Urothelium cell line (cell line): ENCODE data around the gene ATXN7L1.
"Not testable (repeated sequence)": the region's sequence is repeated elsewhere in the genome, so short reads cannot be mapped to it uniquely, and the experiment has no call there.

ENCODE experiments used
- DNase-seq: peaks from one replicate; pipeline ENCODE4 v3.0.0; 2011; ENCODE audit warnings: low spot score, mixed read lengths
- FAIRE-seq: peaks from 2 replicates; lab custom pipeline; 2011; peaks lifted over from hg19 to GRCh38; lab: Jason Lieb, UNC

ATXN7L1 gene

GRCh38 chr7:105711726-105712402, 164.5 kb downstream of the ATXN7L1 start:
- DNase-seq (no peak), FAIRE-seq (no peak)

DNA sequence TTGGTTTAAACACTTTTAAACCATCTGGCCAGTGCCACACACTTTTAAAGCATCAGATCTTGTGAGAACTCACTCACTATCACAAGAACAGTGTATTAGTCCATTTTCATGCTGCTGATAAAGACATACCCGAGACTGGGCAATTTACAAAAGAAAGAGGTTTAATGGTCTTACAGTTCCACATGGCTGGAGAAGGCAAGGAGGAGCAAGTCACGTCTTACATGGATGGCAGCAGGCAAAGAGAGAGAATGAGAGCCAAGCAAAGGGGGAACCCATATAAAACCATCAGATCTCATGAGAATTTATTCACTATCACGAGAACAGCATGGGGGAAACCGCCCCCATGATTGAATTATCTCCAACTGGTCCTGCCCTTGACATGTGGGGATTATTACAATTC, 165.7 kb downstream of the ATXN7L1 start:
- not testable (repeated sequence) for FAIRE-seq, DNase-seq

DNA sequence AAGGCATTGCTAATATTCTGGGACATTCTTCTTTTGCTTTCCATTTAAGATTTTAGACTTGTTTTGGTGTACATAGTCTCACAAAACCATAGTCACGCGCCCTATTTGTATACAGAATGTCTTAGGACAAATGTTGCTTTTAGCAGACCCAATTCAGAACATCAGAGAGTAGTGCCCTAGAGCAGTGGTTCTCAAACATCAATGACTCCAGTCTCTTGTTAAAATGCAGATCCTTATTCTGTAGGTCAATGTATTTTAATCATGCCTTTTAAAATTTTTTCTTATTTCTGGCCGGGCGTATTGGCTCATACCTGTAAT, 167.7 kb downstream of the ATXN7L1 start:
- FAIRE-seq, result no peak

DNA sequence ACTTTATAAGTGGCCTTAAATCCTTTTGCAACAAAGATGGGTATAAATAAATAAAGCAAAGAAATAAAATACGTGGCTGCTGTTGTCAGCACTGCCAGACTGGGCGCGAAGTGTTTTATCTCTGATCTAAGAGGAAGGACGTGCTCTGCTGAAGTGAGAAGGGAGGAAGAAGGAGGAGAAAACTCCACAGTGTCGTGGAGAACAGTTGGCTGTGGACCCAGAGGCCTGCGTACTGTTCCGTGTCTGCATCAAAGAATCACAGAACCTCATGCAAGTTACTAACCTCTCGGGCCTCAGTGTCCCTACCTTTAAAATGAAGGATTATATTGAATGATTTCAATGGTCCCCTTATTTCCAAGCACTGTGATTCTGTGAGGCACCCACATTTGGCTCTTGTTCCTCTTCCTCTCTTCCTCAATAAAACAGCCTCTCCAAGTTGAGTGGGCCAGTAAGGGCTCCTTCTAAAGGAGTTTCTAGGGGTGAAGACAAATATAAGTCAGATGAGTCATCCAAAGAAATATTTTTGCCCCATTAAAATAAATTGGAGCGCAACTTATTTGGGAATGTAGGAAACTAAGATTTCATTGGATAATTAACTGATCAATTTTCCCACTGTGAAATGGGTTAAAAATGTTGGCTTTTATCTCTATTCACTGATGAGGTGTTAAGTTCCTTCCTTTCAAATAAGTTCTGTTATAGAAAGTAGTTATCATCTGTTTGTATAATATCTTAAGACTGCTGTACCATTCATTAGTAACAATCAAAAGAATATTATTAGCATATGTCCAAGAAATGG, 168.2 kb downstream of the ATXN7L1 start:
- FAIRE-seq, result no peak
- no peak for DNase-seq

More for the DNA sequence above, 167.7 kb downstream of the ATXN7L1 start:
- no peak for DNase-seq

DNA sequence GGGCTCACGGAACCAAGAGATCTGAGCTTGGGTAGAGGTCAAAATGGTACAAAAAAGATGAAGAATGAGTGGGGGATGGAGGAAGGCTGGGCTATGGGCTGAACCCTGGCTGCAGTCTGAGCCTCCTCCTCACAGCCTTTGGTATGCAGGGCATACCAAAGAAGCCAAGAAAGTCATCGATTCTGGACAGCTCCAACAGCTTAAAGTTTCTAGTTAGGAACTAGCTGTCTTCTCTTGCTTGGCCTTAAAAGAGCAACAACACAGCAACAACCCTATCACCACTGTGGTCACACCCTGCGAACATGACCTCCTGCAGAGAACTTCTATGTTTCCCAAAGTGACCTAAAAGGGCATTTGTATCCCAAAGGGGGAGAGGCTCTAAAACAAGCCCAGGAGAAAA, 169.0 kb downstream of the ATXN7L1 start:
- no peak for DNase-seq
- FAIRE-seq, result no peak

DNA sequence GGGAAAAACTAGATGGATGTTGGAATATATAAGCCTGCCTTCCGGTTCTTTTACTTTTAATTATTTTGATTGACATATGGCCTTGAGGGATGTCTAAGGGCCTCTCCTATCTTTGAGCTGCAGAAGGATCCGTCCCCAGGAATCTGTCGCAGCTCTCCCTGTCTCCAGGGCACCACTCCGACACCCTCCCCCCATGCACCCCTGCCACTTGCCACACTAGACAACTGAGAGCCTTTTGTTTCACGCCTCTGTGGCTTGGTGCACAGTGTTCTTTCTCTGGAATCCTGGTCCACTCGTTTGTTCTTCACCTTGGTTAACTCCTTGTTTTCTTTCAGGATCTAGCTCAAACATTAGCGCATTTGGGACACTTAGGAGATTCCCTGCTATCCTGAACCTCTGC, 171.0 kb downstream of the ATXN7L1 start:
- DNase-seq (no peak), FAIRE-seq (no peak)

DNA sequence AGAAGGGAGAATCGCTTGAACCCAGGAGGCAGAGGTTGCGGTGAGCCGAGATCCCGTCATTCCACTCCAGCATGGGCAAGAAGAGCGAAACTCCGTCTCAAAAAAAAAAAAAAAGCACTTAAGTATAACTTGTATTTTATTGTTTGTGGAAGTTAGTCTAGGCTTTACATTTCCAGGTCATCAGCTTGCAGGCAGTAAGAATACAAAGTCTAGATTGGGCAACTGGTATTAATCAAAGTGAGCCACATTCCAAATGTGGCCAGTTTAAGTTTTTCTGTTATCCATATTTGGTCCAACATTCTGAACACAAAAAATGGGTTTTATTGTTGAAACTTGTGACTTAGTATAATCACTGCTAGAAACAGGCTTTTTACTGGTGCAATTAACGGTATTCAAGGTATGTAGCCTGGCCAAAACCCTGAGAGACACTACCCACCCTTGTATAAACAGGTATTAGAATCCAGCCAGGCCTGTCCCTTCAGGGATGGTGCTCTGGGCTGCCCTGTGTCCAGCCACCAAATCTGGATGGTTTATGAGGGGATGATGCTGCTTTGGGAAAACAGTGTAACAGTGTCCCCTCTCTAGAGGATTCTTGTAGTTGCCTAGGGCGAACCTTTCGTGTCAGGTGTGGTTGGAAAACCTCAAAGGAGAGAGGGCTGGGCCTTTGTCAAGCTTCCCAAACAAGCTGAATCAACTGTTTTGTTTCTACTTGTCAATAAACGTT, 173.0 kb downstream of the ATXN7L1 start:
- FAIRE-seq, result no peak
- DNase-seq, result no peak

GRCh38 chr7:105699568-105700236, 176.7 kb downstream of the ATXN7L1 start:
- FAIRE-seq, result no peak

DNA sequence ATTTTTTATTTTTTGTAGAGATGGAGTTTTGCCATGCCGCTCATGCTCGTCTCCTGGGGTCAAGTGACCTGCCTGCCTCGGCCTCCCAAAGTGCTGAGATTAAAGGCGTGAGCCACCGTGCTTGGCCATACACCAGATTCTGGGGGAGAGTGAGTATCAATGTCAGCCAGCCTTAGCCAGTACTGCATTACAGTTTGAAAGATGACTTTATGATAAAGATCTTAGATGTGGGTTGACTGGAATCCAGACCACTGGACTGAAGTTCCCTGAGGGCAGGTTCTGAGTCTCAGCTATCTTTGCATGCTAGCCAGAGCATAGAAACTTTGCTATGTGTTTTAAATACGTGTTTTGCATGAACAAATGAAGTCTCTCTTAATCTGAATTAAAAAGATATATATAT, 177.9 kb downstream of the ATXN7L1 start:
- DNase-seq, result no peak

More at GRCh38 chr7:105699568-105700236, 176.7 kb downstream of the ATXN7L1 start:
- DNase-seq, result no peak

GRCh38 chr7:105697753-105698152, 178.6 kb downstream of the ATXN7L1 start:
- no peak for FAIRE-seq
- no peak for DNase-seq

More for the DNA sequence above, 177.9 kb downstream of the ATXN7L1 start:
- no peak for FAIRE-seq

DNA sequence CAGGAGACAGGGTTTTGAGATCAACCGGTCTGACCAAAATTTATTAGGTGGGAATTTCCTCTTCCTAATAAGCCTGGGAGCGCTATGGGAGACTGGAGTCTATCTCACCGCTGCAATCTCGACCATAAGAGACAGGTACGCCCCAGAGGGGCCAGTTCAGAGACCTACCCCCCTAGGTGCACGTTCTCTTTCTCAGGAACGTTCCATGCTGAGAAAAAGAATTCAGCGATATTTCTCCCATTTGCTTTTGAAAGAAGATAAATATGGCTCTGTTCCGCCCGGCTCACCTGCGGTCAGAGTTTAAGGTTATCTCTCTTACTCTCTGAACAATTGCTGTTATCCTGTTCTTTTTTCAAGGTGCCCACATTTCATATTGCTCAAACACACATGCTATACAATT, 179.2 kb downstream of the ATXN7L1 start:
- not testable (repeated sequence) for DNase-seq, FAIRE-seq

DNA sequence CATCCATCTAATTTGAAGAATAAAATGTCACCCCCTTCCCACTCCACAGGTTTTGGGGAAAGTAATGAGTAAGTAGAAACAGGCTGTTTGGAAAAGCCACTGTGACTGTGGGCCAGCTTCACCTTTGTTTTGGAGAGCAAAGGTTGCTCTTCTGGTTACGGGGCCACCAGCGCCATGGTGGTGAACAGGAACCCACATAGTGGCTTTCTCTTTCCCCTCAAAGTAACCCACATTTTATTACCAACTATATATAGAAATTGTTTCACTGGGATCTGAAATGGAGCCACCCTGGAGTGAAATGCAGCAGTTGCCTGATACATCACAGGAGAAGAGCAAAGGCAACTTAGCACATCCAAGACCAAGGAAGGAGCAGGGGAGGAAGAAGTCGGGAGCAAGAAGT, 182.8 kb downstream of the ATXN7L1 start:
- DNase-seq (no peak), FAIRE-seq (no peak)

DNA sequence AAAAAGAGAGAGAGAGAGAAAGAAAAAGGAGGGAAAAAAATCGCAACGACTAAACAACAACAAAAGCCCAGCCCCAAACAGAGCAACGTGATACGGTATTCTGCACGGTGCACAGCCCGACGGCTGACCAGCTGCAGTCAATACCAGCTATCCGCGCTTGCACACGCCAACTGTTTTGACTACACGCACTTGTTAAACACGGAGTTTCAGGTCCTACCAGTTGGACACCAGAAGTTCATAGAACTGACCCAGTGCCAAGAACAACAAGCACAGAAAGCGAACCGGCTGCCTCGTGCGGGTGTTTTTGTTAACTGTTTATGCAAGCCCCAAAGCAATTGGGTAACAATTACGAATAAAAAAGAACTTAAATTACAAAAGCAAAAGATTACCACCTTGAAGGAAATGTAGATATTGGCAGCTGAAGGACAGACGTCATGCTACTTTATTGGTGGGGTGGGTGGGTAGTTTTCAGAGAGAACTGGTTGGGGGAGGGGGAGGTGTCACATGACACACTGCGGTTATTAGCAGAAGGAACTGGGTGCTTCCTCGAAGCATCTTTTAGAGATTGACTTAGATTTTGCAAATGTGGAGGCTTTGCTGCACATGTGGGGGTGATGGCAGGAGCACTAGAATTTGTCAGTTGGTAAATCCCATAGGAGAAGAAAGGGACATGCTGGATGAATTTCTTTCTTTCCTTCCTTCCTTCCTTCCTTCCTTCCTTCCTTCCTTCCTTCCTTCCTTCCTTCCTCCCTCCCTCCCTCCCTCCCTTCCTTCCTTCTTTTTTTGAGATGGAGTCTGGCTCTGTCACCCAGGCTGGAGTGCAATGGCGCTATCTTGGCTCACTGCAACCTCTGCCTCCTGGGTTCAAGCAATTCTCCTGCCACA, 184.5 kb downstream of the ATXN7L1 start:
- FAIRE-seq, result no peak
- DNase-seq, result peak; percentile 34

DNA sequence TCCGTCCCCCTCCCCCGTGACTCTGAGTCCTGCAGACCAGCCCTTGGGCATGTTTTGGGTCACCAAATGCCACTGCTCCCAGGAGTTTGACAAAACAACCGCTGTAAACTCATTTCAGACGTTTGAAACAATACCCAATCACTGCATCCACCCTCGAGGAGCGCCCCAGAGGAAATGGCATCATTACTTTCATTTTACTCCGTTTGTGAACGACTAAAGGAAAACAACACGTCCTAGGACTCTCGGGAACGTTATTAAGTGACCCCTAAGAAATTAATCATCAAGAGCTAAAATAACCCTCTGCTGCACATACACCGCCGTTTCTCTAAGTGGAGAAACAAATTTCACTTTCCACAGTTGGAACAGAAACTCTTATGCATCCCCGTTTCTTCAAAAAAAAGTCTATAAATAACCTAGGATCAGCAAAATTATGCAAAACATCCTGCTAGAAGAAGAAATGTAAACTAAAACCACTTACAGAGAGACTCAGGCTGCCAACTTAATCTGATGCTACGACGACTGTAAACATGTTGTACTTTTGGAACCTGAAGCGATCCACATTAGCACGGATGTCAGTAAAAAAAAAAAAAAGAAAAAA, 185.2 kb downstream of the ATXN7L1 start:
- DNase-seq (no peak), FAIRE-seq (no peak)

DNA sequence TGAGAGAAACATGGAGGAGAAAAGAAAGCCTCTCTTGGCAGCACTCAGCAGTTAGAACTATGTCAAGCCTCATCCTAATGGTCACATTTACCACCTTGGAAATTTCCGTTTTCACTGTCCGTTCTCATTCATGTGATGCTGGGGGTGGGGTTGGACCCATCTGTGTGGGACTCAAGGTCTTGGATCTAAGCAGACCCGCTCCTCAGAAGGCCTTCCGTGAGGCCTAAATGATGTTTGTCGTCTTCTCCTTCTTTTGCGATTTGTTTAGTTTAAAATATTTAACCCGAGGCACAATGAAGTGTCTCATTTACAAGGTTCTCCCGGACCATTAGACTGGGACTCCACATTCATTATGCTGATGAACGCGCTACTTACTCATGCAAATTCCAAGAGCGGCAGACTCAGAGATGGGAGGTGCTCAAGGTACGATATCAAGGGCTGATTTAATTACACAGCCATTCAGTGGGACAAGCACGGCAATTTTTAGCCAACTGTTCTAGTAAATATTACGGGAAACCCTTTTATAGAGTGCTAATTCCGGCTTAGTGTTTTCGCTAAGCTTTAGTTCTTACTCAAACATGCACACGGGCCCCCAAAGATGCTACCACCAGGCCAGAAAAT, 186.0 kb downstream of the ATXN7L1 start:
- no peak for DNase-seq
- no peak for FAIRE-seq

GRCh38 chr7:105689067-105689819, 187.2 kb downstream of the ATXN7L1 start:
- no peak for DNase-seq
- FAIRE-seq, result no peak

GRCh38 chr7:105688617-105689016, 187.8 kb downstream of the ATXN7L1 start:
- DNase-seq (no peak), FAIRE-seq (no peak)

DNA sequence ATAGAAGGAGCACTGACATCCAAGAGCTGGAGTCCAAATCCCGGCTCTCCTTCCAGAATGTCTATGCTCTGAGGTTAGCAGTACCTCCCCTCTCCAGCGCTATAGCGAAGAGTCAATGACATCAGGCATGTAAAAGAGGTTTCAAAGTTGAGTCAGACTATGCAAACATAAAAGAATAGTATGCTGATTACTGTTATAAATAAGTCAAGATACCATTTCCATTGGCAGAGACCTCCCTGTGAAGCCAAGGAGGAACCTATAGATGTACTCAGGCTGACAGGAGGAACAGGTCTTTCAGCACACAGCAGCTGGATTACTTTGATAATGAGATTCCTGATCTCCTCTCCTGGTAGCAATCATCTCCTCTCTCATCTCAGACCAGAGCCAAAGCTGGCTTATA, 191.2 kb downstream of the ATXN7L1 start:
- FAIRE-seq (no peak), DNase-seq (no peak)
